ENCODE data around the gene PRMT1. TPM values are rescaled to one million over a fixed set of nuclear protein-coding genes. Genes with fewer than 3 reads are reported as not detected.

Gene PRMT1
- total RNA-seq, 1 experiment from 2014 or later = 527 TPM

DNA sequence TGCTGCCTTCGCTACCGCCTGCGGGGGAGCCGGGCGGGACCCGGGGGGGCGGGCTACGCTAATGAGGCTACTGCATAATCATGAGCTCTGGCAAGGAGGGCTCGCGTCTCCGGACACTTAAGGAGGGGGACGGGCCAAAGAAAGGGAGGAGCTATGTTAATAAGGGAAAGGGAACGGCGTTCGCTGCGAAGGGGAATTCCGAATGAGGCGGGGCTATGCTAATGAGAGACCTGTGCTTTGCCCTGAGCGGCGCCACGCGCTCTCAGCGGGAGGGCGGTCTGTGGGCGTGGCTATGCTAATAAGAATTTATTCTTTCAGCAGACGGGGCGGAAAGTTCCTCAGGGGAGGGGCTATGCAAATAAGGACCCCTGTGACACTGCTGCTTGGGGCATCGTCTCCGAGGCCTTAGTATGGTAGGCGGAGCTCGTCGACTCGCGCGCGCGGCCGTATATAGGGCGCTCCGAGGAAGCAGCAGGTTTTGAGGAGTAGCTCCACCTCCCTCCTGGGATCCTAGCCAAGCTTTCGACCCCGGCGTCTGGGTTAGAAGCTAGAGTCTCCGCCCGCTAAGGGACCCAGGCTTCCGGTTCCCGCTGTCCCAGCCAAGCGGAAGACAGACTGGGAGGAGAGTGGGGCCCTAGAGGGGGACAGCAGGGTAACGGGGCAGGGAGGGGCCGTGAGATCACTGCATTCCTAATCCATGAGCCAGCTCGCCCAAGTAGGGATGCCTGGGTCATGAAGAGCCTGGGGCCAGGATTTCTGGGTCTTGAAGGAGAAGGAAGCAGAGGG is 36.8 kb upstream of the PRMT1 start, which contains the start of gene RRAS (continued):
- no peak for TF ChIP-seq ATF2 (CRISPR knock-in tag; IDR thresholded peaks at IDR 0.05; ENCODE audit: borderline replicate concordance, low read depth)
- no peak for TF ChIP-seq GTF2I (CRISPR knock-in tag; conservative IDR thresholded peaks at IDR 0.05)
- TF ChIP-seq SMAD4 (CRISPR knock-in tag; IDR thresholded peaks at IDR 0.05) = 0 out of 2 replicates have a peak, but pooled peaks have one; percentile 30
- TF ChIP-seq ZNF425 (CRISPR knock-in tag; conservative IDR thresholded peaks at IDR 0.05) = no peak
- TF ChIP-seq CBFB (CRISPR knock-in tag; IDR thresholded peaks at IDR 0.05; ENCODE audit: low read depth) = no peak
- TF ChIP-seq ZNF219 (CRISPR knock-in tag; IDR thresholded peaks at IDR 0.05; ENCODE audit: borderline replicate concordance) = no peak
- TF ChIP-seq, protein P1, sequence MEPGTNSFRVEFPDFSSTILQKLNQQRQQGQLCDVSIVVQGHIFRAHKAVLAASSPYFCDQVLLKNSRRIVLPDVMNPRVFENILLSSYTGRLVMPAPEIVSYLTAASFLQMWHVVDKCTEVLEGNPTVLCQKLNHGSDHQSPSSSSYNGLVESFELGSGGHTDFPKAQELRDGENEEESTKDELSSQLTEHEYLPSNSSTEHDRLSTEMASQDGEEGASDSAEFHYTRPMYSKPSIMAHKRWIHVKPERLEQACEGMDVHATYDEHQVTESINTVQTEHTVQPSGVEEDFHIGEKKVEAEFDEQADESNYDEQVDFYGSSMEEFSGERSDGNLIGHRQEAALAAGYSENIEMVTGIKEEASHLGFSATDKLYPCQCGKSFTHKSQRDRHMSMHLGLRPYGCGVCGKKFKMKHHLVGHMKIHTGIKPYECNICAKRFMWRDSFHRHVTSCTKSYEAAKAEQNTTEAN (CRISPR knock-in tag; IDR thresholded peaks at IDR 0.05) = no peak
- no peak for TF ChIP-seq ZNF317 (CRISPR knock-in tag; IDR thresholded peaks at IDR 0.05; ENCODE audit: borderline replicate concordance, low read depth)
- TF ChIP-seq ZNF671 (CRISPR knock-in tag; IDR thresholded peaks at IDR 0.05) = no peak
- TF ChIP-seq, protein P2, sequence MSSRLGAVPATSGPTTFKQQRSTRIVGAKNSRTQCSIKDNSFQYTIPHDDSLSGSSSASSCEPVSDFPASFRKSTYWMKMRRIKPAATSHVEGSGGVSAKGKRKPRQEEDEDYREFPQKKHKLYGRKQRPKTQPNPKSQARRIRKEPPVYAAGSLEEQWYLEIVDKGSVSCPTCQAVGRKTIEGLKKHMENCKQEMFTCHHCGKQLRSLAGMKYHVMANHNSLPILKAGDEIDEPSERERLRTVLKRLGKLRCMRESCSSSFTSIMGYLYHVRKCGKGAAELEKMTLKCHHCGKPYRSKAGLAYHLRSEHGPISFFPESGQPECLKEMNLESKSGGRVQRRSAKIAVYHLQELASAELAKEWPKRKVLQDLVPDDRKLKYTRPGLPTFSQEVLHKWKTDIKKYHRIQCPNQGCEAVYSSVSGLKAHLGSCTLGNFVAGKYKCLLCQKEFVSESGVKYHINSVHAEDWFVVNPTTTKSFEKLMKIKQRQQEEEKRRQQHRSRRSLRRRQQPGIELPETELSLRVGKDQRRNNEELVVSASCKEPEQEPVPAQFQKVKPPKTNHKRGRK (CRISPR knock-in tag; IDR thresholded peaks at IDR 0.05; ENCODE audit: borderline replicate concordance) = no peak
- no peak for TF ChIP-seq ETV6 (CRISPR knock-in tag; IDR thresholded peaks at IDR 0.05)
- TF ChIP-seq, protein P3, sequence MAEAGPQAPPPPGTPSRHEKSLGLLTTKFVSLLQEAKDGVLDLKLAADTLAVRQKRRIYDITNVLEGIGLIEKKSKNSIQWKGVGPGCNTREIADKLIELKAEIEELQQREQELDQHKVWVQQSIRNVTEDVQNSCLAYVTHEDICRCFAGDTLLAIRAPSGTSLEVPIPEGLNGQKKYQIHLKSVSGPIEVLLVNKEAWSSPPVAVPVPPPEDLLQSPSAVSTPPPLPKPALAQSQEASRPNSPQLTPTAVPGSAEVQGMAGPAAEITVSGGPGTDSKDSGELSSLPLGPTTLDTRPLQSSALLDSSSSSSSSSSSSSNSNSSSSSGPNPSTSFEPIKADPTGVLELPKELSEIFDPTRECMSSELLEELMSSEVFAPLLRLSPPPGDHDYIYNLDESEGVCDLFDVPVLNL (CRISPR knock-in tag; IDR thresholded peaks at IDR 0.05; ENCODE audit: borderline replicate concordance, low read depth) = no peak
- TF ChIP-seq, protein P4, sequence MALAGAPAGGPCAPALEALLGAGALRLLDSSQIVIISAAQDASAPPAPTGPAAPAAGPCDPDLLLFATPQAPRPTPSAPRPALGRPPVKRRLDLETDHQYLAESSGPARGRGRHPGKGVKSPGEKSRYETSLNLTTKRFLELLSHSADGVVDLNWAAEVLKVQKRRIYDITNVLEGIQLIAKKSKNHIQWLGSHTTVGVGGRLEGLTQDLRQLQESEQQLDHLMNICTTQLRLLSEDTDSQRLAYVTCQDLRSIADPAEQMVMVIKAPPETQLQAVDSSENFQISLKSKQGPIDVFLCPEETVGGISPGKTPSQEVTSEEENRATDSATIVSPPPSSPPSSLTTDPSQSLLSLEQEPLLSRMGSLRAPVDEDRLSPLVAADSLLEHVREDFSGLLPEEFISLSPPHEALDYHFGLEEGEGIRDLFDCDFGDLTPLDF (CRISPR knock-in tag; IDR thresholded peaks at IDR 0.05) = no peak
- TF ChIP-seq HMGA2 (CRISPR knock-in tag; IDR thresholded peaks at IDR 0.05) = no peak
- TF ChIP-seq CTCF (IDR thresholded peaks at IDR 0.05) = no peak

Data from WTC11 (cell line).